H9 (cell line): ENCODE results near the gene HPS3. TPM values are rescaled to one million over a fixed set of nuclear protein-coding genes. Genes with fewer than 3 reads are reported as not detected.

Experiments used
- DNase-seq: peaks from one replicate; pipeline ENCODE4 v3.0.0-alpha.2; 2017
- H2AFZ ChIP-seq: one replicate; pipeline ENCODE4 v1.6.1; 2013; ENCODE audit warnings: mild to moderate bottlenecking, low read length, control low read depth, moderate library complexity
- H2AK5ac ChIP-seq: 2 replicates; pipeline ENCODE4 v1.6.1; 2013; ENCODE audit warnings: low read length, control low read depth, mixed read lengths; ENCODE audit not compliant: insufficient read length
- H2BK120ac ChIP-seq: one replicate; pipeline ENCODE4 v1.6.1; 2013; ENCODE audit warnings: low read depth, mild to moderate bottlenecking, low read length, control low read depth, inconsistent platforms; ENCODE audit not compliant: poor library complexity, severe bottlenecking
- H2BK12ac ChIP-seq: 2 replicates; pipeline ENCODE4 v1.6.1; 2013; ENCODE audit warnings: low read length, control low read depth, mixed read lengths, low read depth; ENCODE audit not compliant: insufficient read length
- H2BK15ac ChIP-seq: 2 replicates; pipeline ENCODE4 v1.6.1; 2013; ENCODE audit warnings: low read depth, low read length, control low read depth
- H2BK20ac ChIP-seq: one replicate; pipeline ENCODE4 v1.6.1; 2013; ENCODE audit warnings: low read depth, mild to moderate bottlenecking, low read length, control low read depth, inconsistent platforms; ENCODE audit not compliant: poor library complexity, severe bottlenecking
- H2BK5ac ChIP-seq: 2 replicates; pipeline ENCODE4 v1.6.1; 2013; ENCODE audit warnings: low read length, control low read depth, mixed read lengths; ENCODE audit not compliant: insufficient read length
- H3K14ac ChIP-seq: 2 replicates; pipeline ENCODE4 v1.6.1; 2013; ENCODE audit warnings: low read length, control low read depth; ENCODE audit not compliant: insufficient read depth
- H3K18ac ChIP-seq: 2 replicates; pipeline ENCODE4 v1.6.1; 2013; ENCODE audit warnings: low read depth, mild to moderate bottlenecking, mixed read lengths, low read length, control low read depth; ENCODE audit not compliant: insufficient read length
- H3K23ac ChIP-seq: 2 replicates; pipeline ENCODE4 v1.6.1; 2013; ENCODE audit warnings: low read length, control low read depth, mixed read lengths, low read depth; ENCODE audit not compliant: insufficient read length
- H3K23me2 ChIP-seq: 2 replicates; pipeline ENCODE4 v1.6.1; 2013; ENCODE audit warnings: low read depth, mild to moderate bottlenecking, mixed read lengths, low read length, control low read depth; ENCODE audit not compliant: insufficient read length, poor library complexity, severe bottlenecking
- H3K27ac ChIP-seq: 2 replicates; pipeline ENCODE4 v1.5.1; 2013; ENCODE audit warnings: low read length, control low read depth, mixed read lengths, low read depth; ENCODE audit not compliant: insufficient read length
- H3K27me3 ChIP-seq: 2 replicates; pipeline ENCODE4 v1.6.1; 2013; ENCODE audit warnings: low read length, control low read depth, inconsistent platforms; ENCODE audit not compliant: insufficient read depth
- H3K4ac ChIP-seq: 2 replicates; pipeline ENCODE4 v1.6.1; 2013; ENCODE audit warnings: low read depth, mild to moderate bottlenecking, control low read depth, inconsistent platforms, low read length, moderate library complexity
- H3K4me1 ChIP-seq: 2 replicates; pipeline ENCODE4 v1.6.1; 2013; ENCODE audit warnings: low read length, control low read depth, inconsistent platforms; ENCODE audit not compliant: insufficient read depth
- H3K4me2 ChIP-seq: 2 replicates; pipeline ENCODE4 v1.6.1; 2013; ENCODE audit warnings: low read length, control low read depth, mixed read lengths; ENCODE audit not compliant: insufficient read length, insufficient read depth
- H3K56ac ChIP-seq: 2 replicates; pipeline ENCODE4 v1.6.1; 2013; ENCODE audit warnings: low read depth, mild to moderate bottlenecking, mixed read lengths, low read length, control low read depth; ENCODE audit not compliant: insufficient read length
- H3K79me1 ChIP-seq: 2 replicates; pipeline ENCODE4 v1.6.1; 2013; ENCODE audit warnings: low read depth, mild to moderate bottlenecking, moderate library complexity, low read length, control low read depth, inconsistent platforms; ENCODE audit not compliant: insufficient read depth, poor library complexity, severe bottlenecking
- H3K79me2 ChIP-seq: 2 replicates; pipeline ENCODE4 v1.6.1; 2013; ENCODE audit warnings: low read length, control low read depth, inconsistent platforms; ENCODE audit not compliant: insufficient read depth
- H3K9ac ChIP-seq: 2 replicates; pipeline ENCODE4 v1.6.1; 2013; ENCODE audit warnings: low read length, control low read depth, mixed read lengths; ENCODE audit not compliant: insufficient read length; ENCODE audit errors: extremely low read depth
- H3K9me3 ChIP-seq: one replicate; pipeline ENCODE4 v1.6.1; 2013; ENCODE audit warnings: low read depth, low read length, inconsistent platforms; ENCODE audit not compliant: control insufficient read depth
- H3T11ph ChIP-seq: one replicate; pipeline ENCODE4 v1.6.1; 2013; ENCODE audit warnings: mild to moderate bottlenecking, low read length, control low read depth, inconsistent platforms
- H4K20me1 ChIP-seq: one replicate; pipeline ENCODE4 v1.6.1; 2013; ENCODE audit not compliant: control insufficient read depth, insufficient read length, insufficient read depth
- H4K5ac ChIP-seq: 2 replicates; pipeline ENCODE4 v1.6.1; 2013; ENCODE audit warnings: low read depth, mild to moderate bottlenecking, mixed read lengths, low read length, control low read depth; ENCODE audit not compliant: insufficient read length
- H4K8ac ChIP-seq: replicated peaks from 2 replicates; pipeline ENCODE4 v1.6.1; 2013; ENCODE audit warnings: low read length, control low read depth, mixed read lengths, low read depth; ENCODE audit not compliant: insufficient read length
- H4K91ac ChIP-seq: 2 replicates; pipeline ENCODE4 v1.6.1; 2013; ENCODE audit warnings: low read depth, mild to moderate bottlenecking, moderate library complexity, mixed read lengths, low read length, control low read depth; ENCODE audit not compliant: insufficient read length
- H3K27ac Mint-ChIP-seq, 3 experiments: 2 replicates in 2 of 3; 3 replicates in 1 of 3; pipeline ENCODE4 v1.8.0; 2020 to 2021; ENCODE audit warnings: mixed read lengths in 3 of 3, mild to moderate bottlenecking in 1 of 3, moderate library complexity in 1 of 3
- H3K27me3 Mint-ChIP-seq: 2 replicates; pipeline ENCODE4 v1.8.0; 2021; ENCODE audit warnings: low read depth, mild to moderate bottlenecking, moderate library complexity, mixed read lengths
- H3K36me3 Mint-ChIP-seq, 3 experiments: 2 replicates in 2 of 3; 3 replicates in 1 of 3; pipeline ENCODE4 v1.8.0; 2020 to 2021; ENCODE audit warnings: low read depth in 3 of 3, mixed read lengths in 3 of 3; ENCODE audit not compliant: insufficient read depth in 1 of 3
- H3K4me1 Mint-ChIP-seq, 2 experiments: 2 replicates each; pipeline ENCODE4 v1.8.0; 2020; ENCODE audit warnings: mixed read lengths in 2 of 2
- H3K4me3 Mint-ChIP-seq, 2 experiments: 2 replicates in 1 of 2; 3 replicates in 1 of 2; pipeline ENCODE4 v1.8.0; 2020 to 2021; ENCODE audit warnings: mild to moderate bottlenecking in 2 of 2, mixed read lengths in 2 of 2, moderate library complexity in 1 of 2
- H3K9me3 Mint-ChIP-seq, 2 experiments: 2 replicates in 1 of 2; 3 replicates in 1 of 2; pipeline ENCODE4 v1.8.0; 2020; ENCODE audit warnings: mild to moderate bottlenecking in 2 of 2, mixed read lengths in 2 of 2, moderate library complexity in 1 of 2
- CTCF ChIP-seq: fragments of 200-600 bp; sonication (generic); conservative IDR thresholded peaks from 3 replicates; pipeline ENCODE4 v1.8.0; 2021; ENCODE audit warnings: antibody characterized with exemption, mild to moderate bottlenecking
- total RNA-seq: library from RNA; stranded (reverse); gene quantifications from 2 replicates; pipeline ENCODE4 v1.2.1, GENCODE V29; 2021

The HPS3 gene
- total RNA-seq, 1 experiment from 2014 or later, result 46.5 TPM

GRCh38 chr3:149153402-149153801 lies 24.0 kb downstream of the HPS3 start:
- Histone ChIP-seq H3K18ac (no peak overlapping the region), H2BK12ac (no peak overlapping the region), H2AK5ac (no peak overlapping the region), H3T11ph (no peak overlapping the region), H3K9ac (no peak overlapping the region), H3K79me2 (no peaks in the 10 kb centered on the region), H3K9me3 (no peaks in the 10 kb centered on the region), H3K14ac (no peak overlapping the region), H3K27me3 (no peaks in the 10 kb centered on the region), H2AFZ (no peak overlapping the region), H4K20me1 (no peaks in the 10 kb centered on the region), H4K8ac (no peak overlapping the region), H4K5ac (no peak overlapping the region), H3K4me1 (no peaks in the 10 kb centered on the region), H3K23me2 (no peaks in the 10 kb centered on the region), H3K56ac (no peak overlapping the region), H4K91ac (no peak overlapping the region), H3K79me1 (no peaks in the 10 kb centered on the region), H3K23ac (no peak overlapping the region), H3K27ac (no peak overlapping the region), H3K4me2 (no peak overlapping the region), H2BK120ac (no peak overlapping the region), H2BK5ac (no peak overlapping the region), H3K4ac (no peak overlapping the region), H2BK20ac (no peak overlapping the region), H2BK15ac (no peak overlapping the region)
- no peak for DNase-seq
- Mint-ChIP-seq H3K4me3 (no peak overlapping the region), H3K9me3 (no peaks in the 10 kb centered on the region), H3K36me3 (peaks cover 13 to 72% (median 70%) of the 10 kb centered on the region in 3 experiments; a peak in 6 of 7 replicates), H3K4me1 (peaks cover 2% of the 10 kb centered on the region in 2 experiments; a peak in 1 of 4 replicates), H3K27me3 (no peaks in the 10 kb centered on the region), H3K27ac (peak overlapping the region in 1 of 3 experiments; percentile 76; a peak in 2 of 7 replicates)
- no peak for TF ChIP-seq CTCF
